Calu3 (cell line): Measurements from ENCODE around the gene TMEM143. TPM values are rescaled to one million over a fixed set of nuclear protein-coding genes. Genes with fewer than 3 reads are reported as not detected.
"Not testable (repeated sequence)": the region's sequence is repeated elsewhere in the genome, so short reads cannot be mapped to it uniquely, and the experiment has no call there.

Source experiments
- BruUV-seq: library from RNA; stranded (reverse); fragments of 400-500 nt; replicated peaks from 2 replicates; lab custom pipeline; 2021; lab: Mats Ljungman, UMichigan
- CTCF ChIA-PET: fragments of 300-600 bp; sonication (Branson Sonifier 250); formaldehyde crosslinking; loops from one replicate; lab custom pipeline; 2022; ENCODE audit warnings: antibody characterized with exemption; lab: Charles Lee
- DNase-seq: peaks from one replicate; pipeline ENCODE4 v3.0.0; 2022
- H3K27ac Mint-ChIP-seq: one replicate; pipeline ENCODE4 v1.8.0; 2022; ENCODE audit warnings: mixed read lengths; ENCODE audit not compliant: unreplicated experiment
- H3K27me3 Mint-ChIP-seq: one replicate; pipeline ENCODE4 v1.8.0; 2022; ENCODE audit warnings: mixed read lengths; ENCODE audit not compliant: unreplicated experiment
- H3K36me3 Mint-ChIP-seq: one replicate; pipeline ENCODE4 v1.8.0; 2022; ENCODE audit warnings: mild to moderate bottlenecking, moderate library complexity, mixed read lengths; ENCODE audit not compliant: insufficient read depth, unreplicated experiment
- H3K4me1 Mint-ChIP-seq: one replicate; pipeline ENCODE4 v1.8.0; 2022; ENCODE audit warnings: mild to moderate bottlenecking, low read depth, mixed read lengths; ENCODE audit not compliant: unreplicated experiment
- H3K4me3 Mint-ChIP-seq: one replicate; pipeline ENCODE4 v1.8.0; 2022; ENCODE audit warnings: mild to moderate bottlenecking, low read depth, moderate library complexity, mixed read lengths; ENCODE audit not compliant: unreplicated experiment
- H3K9me3 Mint-ChIP-seq: one replicate; pipeline ENCODE4 v1.8.0; 2022; ENCODE audit warnings: low read depth, mixed read lengths; ENCODE audit not compliant: unreplicated experiment
- CTCF ChIP-seq: fragments of 200-600 bp; IDR thresholded peaks from one replicate; pipeline ENCODE4 v1.8.0; 2022; ENCODE audit warnings: antibody characterized with exemption; ENCODE audit not compliant: unreplicated experiment
- intact Hi-C: fragments of 100-400 bp; cut with micrococcal nuclease; formaldehyde crosslinking; loops from one replicate; pipeline ENCODE4 v1.10.0; 2022; ENCODE audit not compliant: unreplicated experiment
- total RNA-seq: library from RNA; stranded (reverse); gene quantifications from 2 replicates; pipeline ENCODE4 v1.2.3, GENCODE V29; 2022

TMEM143 gene
- total RNA-seq, 1 experiment from 2014 or later = 10.4 TPM

- intact Hi-C loops = no loop called here
- CTCF ChIA-PET = interaction anchor here (0.7 kb wide), 1 partner anchor 344 kb away, joined by 5 read pairs; no protein-coding TSS in a partner anchor
- Mint-ChIP-seq H3K27ac (no peak overlapping the region), H3K27me3 (peaks cover 42% of the 10 kb centered on the region), H3K9me3 (no peaks in the 10 kb centered on the region), H3K4me1 (peaks cover 12% of the 10 kb centered on the region), H3K4me3 (no peak overlapping the region), H3K36me3 (peaks cover 7% of the 10 kb centered on the region)
- no TSS peak for BruUV-seq
- DNase-seq = no peak
- no peak for TF ChIP-seq CTCF
Measured at GRCh38 chr19:48315712-48316111, 48.0 kb downstream of the TMEM143 start.

GRCh38 chr19:48311384-48311783 is 52.4 kb downstream of the TMEM143 start:
- H3K27me3 Mint-ChIP-seq = peaks cover 49% of the 10 kb centered on the region
- CTCF ChIA-PET = no interaction called here
- intact Hi-C loops = no loop called here
- no peaks in the 10 kb centered on the region for H3K36me3 Mint-ChIP-seq
- BruUV-seq = no TSS peak
- TF ChIP-seq CTCF = no peak
- no peak overlapping the region for H3K27ac Mint-ChIP-seq
- H3K9me3 Mint-ChIP-seq = no peaks in the 10 kb centered on the region
- no peak overlapping the region for H3K4me3 Mint-ChIP-seq
- DNase-seq = no peak
- no peaks in the 10 kb centered on the region for H3K4me1 Mint-ChIP-seq

DNA sequence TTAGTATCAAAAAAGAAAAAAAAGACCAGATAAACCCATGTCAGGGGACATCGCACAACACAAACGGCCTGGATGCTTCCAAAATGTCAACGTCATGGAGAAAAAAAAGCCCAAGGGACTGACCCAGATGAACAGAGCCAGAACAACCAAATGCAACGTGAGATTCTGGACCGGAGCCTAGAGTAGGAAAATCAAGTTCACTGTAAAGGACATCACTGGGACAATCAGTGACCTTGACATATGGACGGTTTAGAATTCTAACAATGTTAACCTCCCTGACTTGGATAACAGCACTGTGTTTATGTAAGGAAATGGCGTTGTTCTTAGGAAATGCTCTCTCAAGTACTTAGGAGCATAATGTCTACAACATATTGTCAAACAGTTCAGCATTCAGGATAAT is 53.5 kb downstream of the TMEM143 start:
- H3K4me1 Mint-ChIP-seq = no peaks in the 10 kb centered on the region
- no peak overlapping the region for H3K27ac Mint-ChIP-seq
- no peaks in the 10 kb centered on the region for H3K36me3 Mint-ChIP-seq
- H3K4me3 Mint-ChIP-seq = no peak overlapping the region
- DNase-seq = no peak
- BruUV-seq = no TSS peak
- intact Hi-C loops = no loop called here
- H3K9me3 Mint-ChIP-seq = no peaks in the 10 kb centered on the region
- TF ChIP-seq CTCF = no peak
- CTCF ChIA-PET = no interaction called here
- peaks cover 60% of the 10 kb centered on the region for H3K27me3 Mint-ChIP-seq

DNA sequence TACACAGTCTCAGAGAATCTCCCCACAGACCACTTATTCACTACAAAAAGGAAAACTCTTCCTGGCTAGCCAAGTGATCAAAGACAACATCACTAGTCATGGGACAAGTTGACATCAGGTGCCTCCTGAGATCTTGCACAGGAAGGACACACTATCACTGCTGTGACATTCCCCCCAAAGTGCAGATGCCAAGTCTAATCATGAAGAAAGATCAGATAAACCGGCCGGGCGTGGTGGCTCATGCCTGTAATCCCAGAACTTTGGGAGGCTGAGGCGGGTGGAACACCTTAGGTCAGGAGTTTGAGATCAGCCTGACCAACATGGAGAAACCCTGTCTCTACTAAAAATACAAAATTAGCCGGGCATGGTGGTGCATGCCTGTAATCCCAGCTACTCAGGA is 54.0 kb downstream of the TMEM143 start:
- BruUV-seq, H3K4me1 Mint-ChIP-seq, H3K36me3 Mint-ChIP-seq, H3K4me3 Mint-ChIP-seq, DNase-seq, H3K9me3 Mint-ChIP-seq, H3K27ac Mint-ChIP-seq, intact Hi-C loops: not testable (repeated sequence)
- peaks cover 65% of the 10 kb centered on the region for H3K27me3 Mint-ChIP-seq
- CTCF ChIA-PET = interaction anchor here (1.3 kb wide), 1 partner anchor 11 kb away, joined by 4 read pairs; no protein-coding TSS in a partner anchor
